Measurements from ENCODE around the gene MCM6. TPM values are rescaled to one million over a fixed set of nuclear protein-coding genes. Genes with fewer than 3 reads are reported as not detected.
"Not testable (repeated sequence)": the region's sequence is repeated elsewhere in the genome, so short reads cannot be mapped to it uniquely, and the experiment has no call there.

MCM6 gene
- total and polyA plus RNA-seq, 2 experiments from 2014 or later: 16.4 to 21.4 TPM

DNA sequence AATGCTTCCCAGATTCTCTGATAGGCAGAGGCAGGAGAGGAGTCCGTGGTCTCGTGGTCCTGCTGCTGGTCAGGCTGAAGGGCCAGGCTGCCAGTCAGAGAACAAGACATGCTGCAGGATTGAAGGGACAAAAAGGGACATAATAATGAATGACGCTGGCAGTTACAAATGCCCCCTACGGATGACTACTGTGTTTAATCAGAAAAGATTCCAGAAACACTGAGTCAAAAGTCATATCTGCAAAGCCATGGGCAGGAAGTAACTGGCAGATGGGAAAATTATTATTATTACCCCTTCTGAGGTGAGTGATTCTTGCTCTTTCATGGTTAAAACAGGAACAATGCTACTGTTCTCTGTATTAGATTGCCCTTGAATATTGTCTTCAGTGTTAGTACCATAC lies 58.3 kb downstream of the MCM6 start:
- no peak overlapping the region for H3K4me2 ChIP-seq (ENCODE audit: unreplicated experiment)
- H3K4me3 ChIP-seq: no peak overlapping the region
- no peaks in the 10 kb centered on the region for H3K36me3 ChIP-seq (ENCODE audit: low read depth)
- H3K79me2 ChIP-seq (ENCODE audit: insufficient read depth): no peaks in the 10 kb centered on the region
- in situ Hi-C loops (cut with MboI): no loop called here
- DNase-seq: peak; percentile 15
- H3F3A ChIP-seq (ENCODE audit: insufficient read depth): no peaks in the 10 kb centered on the region
- no peaks in the 10 kb centered on the region for H3K27me3 ChIP-seq (replicated peaks; ENCODE audit: insufficient read depth)
- H2AFZ ChIP-seq: 0 out of 2 replicates have a peak overlapping the region, but pooled peaks have one; percentile 33
- H3K27ac ChIP-seq: no peak overlapping the region
- H3K9ac ChIP-seq: no peak overlapping the region
- H3K9me3 ChIP-seq (ENCODE audit: low read depth): no peaks in the 10 kb centered on the region
- H4K20me1 ChIP-seq (ENCODE audit: insufficient read depth): no peaks in the 10 kb centered on the region
- peaks cover 9% of the 10 kb centered on the region; the same call in 1 of the 2 replicates for H3K4me1 ChIP-seq (ENCODE audit: insufficient read depth)
- no peaks in the 10 kb centered on the region for H3K9me2 ChIP-seq (ENCODE audit: insufficient read depth)
- TF ChIP-seq EZH2 (IDR thresholded peaks at IDR 0.05; ENCODE audit: insufficient read depth, poor library complexity, severe bottlenecking) (no peak), EZH2phosphoT487 (IDR thresholded peaks at IDR 0.05; ENCODE audit: insufficient read depth, low read depth) (no peak)
- 52 to 53% methylated on average over 4 of the region's 4 CpGs for WGBS, 2 experiments (ENCODE audit: low coverage in 1 of 2, low lambda C conversion rate in 2 of 2, missing lambda C conversion rate in 2 of 2)

DNA sequence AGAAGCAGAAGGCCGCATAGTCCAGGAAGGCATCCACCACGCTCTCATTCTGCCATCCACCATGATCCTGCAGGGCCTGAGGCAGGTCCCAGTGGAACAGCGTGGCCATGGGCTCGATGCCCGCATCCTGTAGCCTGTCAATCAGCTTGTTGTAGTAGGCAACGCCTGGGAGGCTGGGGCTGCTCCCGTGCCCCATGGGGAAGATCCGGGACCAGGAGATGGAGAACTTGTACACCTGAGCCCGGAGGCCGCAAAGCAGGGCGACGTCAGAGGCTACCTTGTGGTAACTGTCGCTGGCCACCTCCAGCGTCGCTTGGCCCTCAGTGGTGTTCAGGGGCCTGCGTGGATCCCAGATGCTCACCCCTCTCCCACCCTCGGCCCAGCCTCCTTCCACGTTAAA lies 58.8 kb downstream of the MCM6 start:
- DNase-seq: no peak
- Histone ChIP-seq H3K4me1 (ENCODE audit: insufficient read depth) (peaks cover 9% of the 10 kb centered on the region; the same call in 1 of the 2 replicates), H3K9me2 (ENCODE audit: insufficient read depth) (no peaks in the 10 kb centered on the region), H3F3A (ENCODE audit: insufficient read depth) (no peaks in the 10 kb centered on the region), H4K20me1 (ENCODE audit: insufficient read depth) (no peaks in the 10 kb centered on the region), H3K9me3 (ENCODE audit: low read depth) (no peaks in the 10 kb centered on the region), H3K36me3 (ENCODE audit: low read depth) (no peaks in the 10 kb centered on the region), H3K27me3 (replicated peaks; ENCODE audit: insufficient read depth) (no peaks in the 10 kb centered on the region), H3K4me2 (ENCODE audit: unreplicated experiment) (no peak overlapping the region), H2AFZ (no peak overlapping the region), H3K79me2 (ENCODE audit: insufficient read depth) (no peaks in the 10 kb centered on the region), H3K27ac (no peak overlapping the region), H3K9ac (no peak overlapping the region), H3K4me3 (no peak overlapping the region)
- in situ Hi-C loops (cut with MboI): no loop called here
- no peak for TF ChIP-seq EZH2phosphoT487 (IDR thresholded peaks at IDR 0.05; ENCODE audit: insufficient read depth, low read depth)
- no peak for TF ChIP-seq EZH2 (IDR thresholded peaks at IDR 0.05; ENCODE audit: insufficient read depth, poor library complexity, severe bottlenecking)
- WGBS, 2 experiments (ENCODE audit: low coverage in 1 of 2, low lambda C conversion rate in 2 of 2, missing lambda C conversion rate in 2 of 2): 85 to 86% methylated on average over 17 of the region's 18 CpGs

DNA sequence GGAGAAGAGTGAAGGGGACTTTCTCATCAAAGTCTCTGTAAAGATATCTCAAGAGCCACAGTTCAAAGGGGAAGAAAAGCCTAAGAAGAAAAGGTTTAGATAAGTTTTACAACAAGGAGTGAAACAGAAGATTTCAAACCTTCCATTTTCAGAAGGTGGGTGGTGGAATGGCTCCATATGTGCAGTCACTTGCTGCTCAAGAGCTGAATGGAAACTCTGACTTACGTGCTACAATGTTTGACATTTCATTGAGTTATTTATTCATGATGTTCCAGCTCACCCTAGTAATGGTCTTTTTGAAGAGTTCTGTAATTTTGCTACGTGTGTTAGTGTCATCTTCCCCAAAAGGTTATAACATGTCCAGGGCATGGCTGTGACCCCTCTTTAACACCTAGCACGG lies 61.0 kb downstream of the MCM6 start:
- no peaks in the 10 kb centered on the region for H3K36me3 ChIP-seq (ENCODE audit: low read depth)
- 43 to 52% methylated on average over 3 of the region's 3 CpGs for WGBS, 2 experiments (ENCODE audit: low coverage in 1 of 2, low lambda C conversion rate in 2 of 2, missing lambda C conversion rate in 2 of 2)
- peaks cover 8% of the 10 kb centered on the region; the same call in 1 of the 2 replicates for H3K4me1 ChIP-seq (ENCODE audit: insufficient read depth)
- H4K20me1 ChIP-seq (ENCODE audit: insufficient read depth): no peaks in the 10 kb centered on the region
- H3K4me2 ChIP-seq (ENCODE audit: unreplicated experiment): no peak overlapping the region
- no peak overlapping the region for H3K4me3 ChIP-seq
- H3K79me2 ChIP-seq (ENCODE audit: insufficient read depth): no peaks in the 10 kb centered on the region
- H3K27me3 ChIP-seq (replicated peaks; ENCODE audit: insufficient read depth): no peaks in the 10 kb centered on the region
- no peaks in the 10 kb centered on the region for H3K9me2 ChIP-seq (ENCODE audit: insufficient read depth)
- H3F3A ChIP-seq (ENCODE audit: insufficient read depth): no peaks in the 10 kb centered on the region
- no peak overlapping the region for H3K27ac ChIP-seq
- H2AFZ ChIP-seq: no peak overlapping the region
- TF ChIP-seq EZH2phosphoT487 (IDR thresholded peaks at IDR 0.05; ENCODE audit: insufficient read depth, low read depth) (no peak), EZH2 (IDR thresholded peaks at IDR 0.05; ENCODE audit: insufficient read depth, poor library complexity, severe bottlenecking) (no peak)
- in situ Hi-C loops (cut with MboI): no loop called here
- no peak overlapping the region for H3K9ac ChIP-seq
- no peaks in the 10 kb centered on the region for H3K9me3 ChIP-seq (ENCODE audit: low read depth)
- no peak for DNase-seq

DNA sequence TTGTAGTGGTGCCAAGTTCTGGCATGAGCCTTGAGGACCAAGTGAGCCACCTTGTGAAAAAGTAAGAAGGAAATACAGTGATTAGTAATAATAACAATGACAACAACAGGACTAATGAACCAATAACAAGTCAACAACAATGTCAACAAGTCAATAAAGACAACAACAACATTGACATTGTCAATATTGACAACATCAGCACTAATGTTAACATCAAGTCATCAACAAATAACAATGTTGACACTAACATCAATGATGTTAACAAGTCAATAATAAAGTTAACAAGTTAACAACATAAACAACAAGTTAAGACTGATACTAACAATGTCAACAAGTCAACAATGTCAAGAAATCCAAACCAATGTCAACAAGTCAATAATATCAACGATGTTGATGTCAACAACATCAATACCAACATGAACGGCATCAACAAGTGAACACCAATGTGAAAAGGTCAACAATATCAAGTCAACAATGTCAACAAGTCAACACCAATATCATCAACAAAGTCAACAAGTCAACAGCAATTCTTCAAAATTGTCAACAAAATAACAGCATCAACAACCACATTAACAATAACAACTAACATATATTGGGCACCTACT lies 63.2 kb downstream of the MCM6 start:
- 45 to 48% methylated on average over 2 of the region's 2 CpGs for WGBS, 2 experiments (ENCODE audit: low coverage in 1 of 2, low lambda C conversion rate in 2 of 2, missing lambda C conversion rate in 2 of 2)

DNA sequence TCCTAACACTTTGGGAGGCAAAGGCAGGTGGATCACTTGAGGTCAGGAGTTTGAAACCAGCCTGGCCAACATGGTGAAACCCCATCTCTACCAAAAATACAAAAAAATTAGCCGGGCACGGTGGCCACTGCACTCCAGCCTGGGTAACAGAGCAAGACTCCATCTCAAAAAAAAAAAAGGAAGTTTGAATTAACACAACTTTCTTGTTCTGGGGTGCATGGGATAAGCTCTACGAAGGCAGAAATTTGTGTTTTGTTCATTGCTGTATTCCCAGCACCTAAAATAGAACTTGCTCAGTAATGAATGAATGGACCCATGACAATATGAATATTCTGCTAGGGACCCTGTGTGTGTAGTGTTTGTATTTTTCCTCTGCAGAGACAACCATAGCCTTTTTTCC lies 68.4 kb downstream of the MCM6 start:
- H3K27me3 ChIP-seq (replicated peaks; ENCODE audit: insufficient read depth); H3F3A ChIP-seq (ENCODE audit: insufficient read depth); H4K20me1 ChIP-seq (ENCODE audit: insufficient read depth); H3K36me3 ChIP-seq (ENCODE audit: low read depth); H3K9me2 ChIP-seq (ENCODE audit: insufficient read depth); H3K4me1 ChIP-seq (ENCODE audit: insufficient read depth); H3K27ac ChIP-seq; H3K4me2 ChIP-seq (ENCODE audit: unreplicated experiment); H3K79me2 ChIP-seq (ENCODE audit: insufficient read depth); H2AFZ ChIP-seq; in situ Hi-C loops (cut with MboI); DNase-seq; H3K9ac ChIP-seq; H3K9me3 ChIP-seq (ENCODE audit: low read depth); H3K4me3 ChIP-seq: not testable (repeated sequence)
- WGBS, 2 experiments (ENCODE audit: low coverage in 1 of 2, low lambda C conversion rate in 2 of 2, missing lambda C conversion rate in 2 of 2): 50 to 56% methylated on average over 3 of the region's 3 CpGs

More for the DNA sequence above, 63.2 kb downstream of the MCM6 start:
- TF ChIP-seq EZH2phosphoT487 (IDR thresholded peaks at IDR 0.05; ENCODE audit: insufficient read depth, low read depth) (no peak), EZH2 (IDR thresholded peaks at IDR 0.05; ENCODE audit: insufficient read depth, poor library complexity, severe bottlenecking) (no peak)
- H3K27me3 ChIP-seq (replicated peaks; ENCODE audit: insufficient read depth): no peaks in the 10 kb centered on the region
- H3K9me2 ChIP-seq (ENCODE audit: insufficient read depth): no peaks in the 10 kb centered on the region
- H3K79me2 ChIP-seq (ENCODE audit: insufficient read depth): no peaks in the 10 kb centered on the region
- H3K9me3 ChIP-seq (ENCODE audit: low read depth): no peaks in the 10 kb centered on the region
- no peak overlapping the region for H2AFZ ChIP-seq
- no peak overlapping the region for H3K4me3 ChIP-seq
- no peaks in the 10 kb centered on the region for H3F3A ChIP-seq (ENCODE audit: insufficient read depth)
- H3K9ac ChIP-seq: no peak overlapping the region
- no peak overlapping the region for H3K4me2 ChIP-seq (ENCODE audit: unreplicated experiment)
- in situ Hi-C loops (cut with MboI): no loop called here
- H3K27ac ChIP-seq: no peak overlapping the region
- no peaks in the 10 kb centered on the region for H3K4me1 ChIP-seq (ENCODE audit: insufficient read depth)
- H4K20me1 ChIP-seq (ENCODE audit: insufficient read depth): no peaks in the 10 kb centered on the region
- H3K36me3 ChIP-seq (ENCODE audit: low read depth): no peaks in the 10 kb centered on the region
- no peak for DNase-seq
